ENCODE data around the gene GNAZ. TPM values are rescaled to one million over a fixed set of nuclear protein-coding genes. Genes with fewer than 3 reads are reported as not detected.

Gene GNAZ
- total and polyA plus RNA-seq, 2 of the 8 experiments (the other 6 are each of a cell fraction or from before 2014, with no cell fraction given), result 6.6 to 9.6 TPM

DNA sequence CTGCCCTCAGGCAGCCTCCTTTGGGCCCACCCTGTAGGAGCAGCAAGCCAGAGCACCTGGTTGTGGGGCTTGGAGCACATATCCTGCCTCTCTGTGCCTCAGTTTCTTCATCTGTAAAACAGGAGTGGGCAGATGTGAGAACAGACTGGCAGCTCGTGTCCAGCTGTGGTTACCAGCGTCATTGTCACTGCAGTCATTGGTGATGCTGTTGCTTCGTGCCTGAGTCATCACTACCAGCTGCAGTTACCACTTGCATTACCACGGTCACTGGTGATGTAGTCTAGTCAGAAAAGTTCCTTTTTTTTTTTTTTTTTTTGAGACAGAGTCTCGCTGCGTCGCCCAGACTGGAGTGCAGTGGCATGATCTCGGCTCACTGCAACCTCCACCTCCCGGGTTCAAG lies 51.1 kb downstream of the GNAZ start:
- no peak overlapping the region for H3K56ac ChIP-seq (replicated peaks; ENCODE audit: insufficient read length, low read depth, low read length)
- no peak overlapping the region for H3K27ac ChIP-seq (ENCODE audit: low read depth, low read length)
- WGBS, 2 experiments (ENCODE audit: extremely low coverage in 1 of 2, insufficient coverage in 1 of 2, insufficient read length in 1 of 2, insufficient replicate concordance in 2 of 2, low coverage in 1 of 2, low lambda C conversion rate in 2 of 2, missing lambda C conversion rate in 1 of 2), result 85% methylated on average over 6 of the region's 9 CpGs; no CpG with 5 or more reads in 1 of the 2 experiments
- no peak overlapping the region for H2BK20ac ChIP-seq (ENCODE audit: low read length)
- H3K23ac ChIP-seq (ENCODE audit: insufficient read length), result no peak overlapping the region
- CTCF ChIA-PET (ENCODE audit: partially characterized antibody), result interaction anchor here (0.5 to 24.3 kb wide), 9 partner anchors 8 to 714 kb away, joined by 3 to 384 read pairs (median 4); no protein-coding TSS in a partner anchor
- no peak overlapping the region for H2BK5ac ChIP-seq (ENCODE audit: low read depth, low read length)
- DNase-seq (ENCODE audit: low read depth in 1 of 2, low spot score in 2 of 2) (no peak), FAIRE-seq (no peak)
- H3K23me2 ChIP-seq (ENCODE audit: low read depth, low read length), result no peaks in the 10 kb centered on the region
- H3K9me3 ChIP-seq (ENCODE audit: insufficient read depth in 2 of 2, low read depth in 1 of 2, low read length in 1 of 2), result no peaks in the 10 kb centered on the region
- H3K36me3 ChIP-seq (ENCODE audit: control insufficient read depth in 2 of 4, insufficient read depth in 4 of 4, low read length in 3 of 4), result no peaks in the 10 kb centered on the region; a peak in 2 of 8 replicates
- no peak overlapping the region for H3K4me2 ChIP-seq (ENCODE audit: insufficient read depth in 1 of 2, low read depth in 2 of 2, low read length in 2 of 2)
- H2AFZ ChIP-seq (ENCODE audit: low read length), result no peak overlapping the region
- H3K27me3 ChIP-seq (replicated peaks in 1 of 4; ENCODE audit: control insufficient read depth in 3 of 4, extremely low read depth in 1 of 4, insufficient read depth in 3 of 4, low read length in 3 of 4), result peaks cover 0 to 11% (median 5%) of the 10 kb centered on the region in 4 experiments; a peak in 3 of 7 replicates
- no peak overlapping the region for H4K5ac ChIP-seq (ENCODE audit: insufficient read length, low read depth, low read length)
- H3K4me3 ChIP-seq (ENCODE audit: extremely low read depth in 1 of 4, insufficient read depth in 2 of 4, low read depth in 3 of 4, low read length in 4 of 4), result no peak overlapping the region
- no peak overlapping the region for H3K9ac ChIP-seq (replicated peaks in 1 of 4; ENCODE audit: extremely low read depth in 1 of 4, low read depth in 3 of 4, low read length in 3 of 4)
- H3K4ac ChIP-seq (replicated peaks; ENCODE audit: insufficient read length, low read depth, low read length), result no peak overlapping the region
- H4K20me1 ChIP-seq (replicated peaks in 1 of 2; ENCODE audit: control insufficient read depth in 1 of 2, insufficient read depth in 2 of 2, low read length in 2 of 2), result peaks cover 3 to 4% of the 10 kb centered on the region in 2 experiments
- no peak overlapping the region for H3K14ac ChIP-seq (ENCODE audit: insufficient read length)
- no peak overlapping the region for H2BK120ac ChIP-seq (replicated peaks; ENCODE audit: low read depth, low read length)
- POLR2A ChIA-PET (ENCODE audit: partially characterized antibody), result no interaction called here
- no peak overlapping the region for H2BK12ac ChIP-seq (ENCODE audit: low read depth, low read length)
- TF ChIP-seq HDAC6 (IDR thresholded peaks at IDR 0.05; ENCODE audit: low read depth, low read length), result no peak
- no peak for TF ChIP-seq TEAD4 (IDR thresholded peaks at IDR 0.05; ENCODE audit: low read depth, low read length)
- TF ChIP-seq GTF2F1 (IDR thresholded peaks at IDR 0.05; ENCODE audit: borderline replicate concordance, low read depth, low read length), result no peak
- no peak for TF ChIP-seq GABPA (IDR thresholded peaks at IDR 0.05; ENCODE audit: borderline replicate concordance, insufficient read depth, low read length)
- TF ChIP-seq EP300 (IDR thresholded peaks at IDR 0.05; ENCODE audit: borderline replicate concordance in 1 of 2, low read depth in 2 of 2, low read length in 2 of 2), result no peak
- no peak for TF ChIP-seq RNF2 (IDR thresholded peaks at IDR 0.05; ENCODE audit: borderline replicate concordance, low read depth, low read length, missing control alignments, poor library complexity, severe bottlenecking)
- no peak for TF ChIP-seq PHF8 (conservative IDR thresholded peaks at IDR 0.05; ENCODE audit: low read depth, low read length)
- TF ChIP-seq, protein P1, sequence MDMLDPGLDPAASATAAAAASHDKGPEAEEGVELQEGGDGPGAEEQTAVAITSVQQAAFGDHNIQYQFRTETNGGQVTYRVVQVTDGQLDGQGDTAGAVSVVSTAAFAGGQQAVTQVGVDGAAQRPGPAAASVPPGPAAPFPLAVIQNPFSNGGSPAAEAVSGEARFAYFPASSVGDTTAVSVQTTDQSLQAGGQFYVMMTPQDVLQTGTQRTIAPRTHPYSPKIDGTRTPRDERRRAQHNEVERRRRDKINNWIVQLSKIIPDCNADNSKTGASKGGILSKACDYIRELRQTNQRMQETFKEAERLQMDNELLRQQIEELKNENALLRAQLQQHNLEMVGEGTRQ (IDR thresholded peaks at IDR 0.05; ENCODE audit: low read length), result no peak
- TF ChIP-seq POU5F1 (IDR thresholded peaks at IDR 0.05; ENCODE audit: low read depth, low read length), result no peak
- TF ChIP-seq FOSL1 (IDR thresholded peaks at IDR 0.05; ENCODE audit: insufficient read depth, low read depth, low read length), result no peak
- H4K8ac ChIP-seq (ENCODE audit: extremely low read depth, insufficient read depth, low read length), result no peak overlapping the region
- H3K4me1 ChIP-seq (replicated peaks in 1 of 4; ENCODE audit: control insufficient read depth in 3 of 4, insufficient read depth in 4 of 4, low read length in 3 of 4), result peaks cover 0 to 5% (median 2%) of the 10 kb centered on the region in 4 experiments; a peak in 2 of 7 replicates
- H3K18ac ChIP-seq (ENCODE audit: extremely low read depth, low read length), result no peak overlapping the region
- no peak overlapping the region for H4K91ac ChIP-seq (replicated peaks; ENCODE audit: insufficient read length, low read length)
- H3K79me2 ChIP-seq (ENCODE audit: control insufficient read depth in 1 of 2, insufficient read depth in 2 of 2, low read length in 2 of 2), result no peaks in the 10 kb centered on the region
- no peak overlapping the region for H2BK15ac ChIP-seq (ENCODE audit: low read length)
- no peaks in the 10 kb centered on the region for H3K79me1 ChIP-seq (ENCODE audit: low read depth, low read length)
- no peak overlapping the region; the same call in 1 of the 2 replicates for H2AK5ac ChIP-seq (ENCODE audit: low read depth, low read length)
